Endodermal cell (in vitro differentiated cells): Measurements from ENCODE around the gene MAN1A2. TPM values are rescaled to one million over a fixed set of nuclear protein-coding genes. Genes with fewer than 3 reads are reported as not detected.

Experiments
- DNase-seq: peaks from one replicate; pipeline ENCODE4 v3.0.0-alpha.2; 2017
- H3K27ac ChIP-seq: 2 replicates; pipeline ENCODE4 v1.5.1; 2013; ENCODE audit warnings: mild to moderate bottlenecking, low read depth, low read length, moderate library complexity
- H3K27me3 ChIP-seq: 2 replicates; pipeline ENCODE4 v1.6.1; 2013; ENCODE audit warnings: mild to moderate bottlenecking, low read length, moderate library complexity; ENCODE audit not compliant: insufficient read depth, control insufficient read depth, poor library complexity, severe bottlenecking
- H3K36me3 ChIP-seq: 2 replicates; pipeline ENCODE4 v1.7.0; 2013; ENCODE audit warnings: mild to moderate bottlenecking, low read length, moderate library complexity; ENCODE audit not compliant: control insufficient read depth, insufficient read depth
- H3K4me1 ChIP-seq: one replicate; pipeline ENCODE4 v1.7.0; 2013; ENCODE audit warnings: low read length; ENCODE audit not compliant: control insufficient read depth, insufficient read depth
- H3K4me3 ChIP-seq: 2 replicates; pipeline ENCODE4 v1.5.1; 2013; ENCODE audit warnings: mild to moderate bottlenecking, low read length, moderate library complexity
- H3K9ac ChIP-seq: 2 replicates; pipeline ENCODE4 v1.6.1; 2013; ENCODE audit warnings: mild to moderate bottlenecking, low read length, moderate library complexity; ENCODE audit not compliant: poor library complexity, severe bottlenecking; ENCODE audit errors: extremely low read depth
- H3K9me3 ChIP-seq: 2 replicates; pipeline ENCODE4 v1.6.1; 2013; ENCODE audit warnings: mild to moderate bottlenecking, low read length, moderate library complexity; ENCODE audit not compliant: control insufficient read depth
- H3K27ac Mint-ChIP-seq: 2 replicates; pipeline ENCODE4 v1.8.0; 2020; ENCODE audit warnings: mixed read lengths
- H3K27me3 Mint-ChIP-seq: 2 replicates; pipeline ENCODE4 v1.8.0; 2021; ENCODE audit warnings: mild to moderate bottlenecking, mixed read lengths; ENCODE audit not compliant: insufficient read depth
- H3K36me3 Mint-ChIP-seq: 2 replicates; pipeline ENCODE4 v1.8.0; 2020; ENCODE audit warnings: low read depth, mixed read lengths
- H3K4me1 Mint-ChIP-seq: 2 replicates; pipeline ENCODE4 v1.8.0; 2020; ENCODE audit warnings: mixed read lengths
- H3K4me3 Mint-ChIP-seq: 2 replicates; pipeline ENCODE4 v1.8.0; 2020; ENCODE audit warnings: mild to moderate bottlenecking, moderate library complexity, mixed read lengths
- H3K9me3 Mint-ChIP-seq: 2 replicates; pipeline ENCODE4 v1.8.0; 2020; ENCODE audit warnings: mild to moderate bottlenecking, mixed read lengths
- CTCF ChIP-seq: fragments of 200-600 bp; sonication (generic); conservative IDR thresholded peaks from 2 replicates; pipeline ENCODE4 v1.5.0; 2021; ENCODE audit warnings: antibody characterized with exemption, mild to moderate bottlenecking
- WGBS, 2 experiments: methylation state at CpG; one replicate each; pipeline versions ENCODE4 v1.1.5 to v1.1.7; 2013; ENCODE audit warnings: missing lambda C conversion rate in 2 of 2, mixed read lengths in 1 of 2; ENCODE audit not compliant: insufficient coverage in 1 of 2, insufficient read length in 1 of 2; 5-methylcytosine and 5-hydroxymethylcytosine counted together
- total RNA-seq, 2 donors: library from RNA; stranded (reverse); fragmentation: NEBNext Ultra II Directional in 1 of 2; extraction: Animal tissue kit (Norgen Biotek cat#: 25700) in 1 of 2; gene quantifications; 2 replicates in 1 of 2; 3 replicates in 1 of 2; pipeline ENCODE4 v1.2.1, GENCODE V29; 2021

The MAN1A2 gene
- total RNA-seq, 2 donors from 2014 or later: 33.3 to 40.9 TPM

- no peaks in the 10 kb centered on the region for H3K4me1 ChIP-seq
- WGBS, 2 experiments: 67 to 69% methylated on average over 3 to 4 of the region's 4 CpGs
- peak; percentile 24 for DNase-seq
- H3K36me3 ChIP-seq: no peaks in the 10 kb centered on the region
- H3K9me3 ChIP-seq: no peaks in the 10 kb centered on the region
- no peaks in the 10 kb centered on the region for H3K27me3 Mint-ChIP-seq
- H3K36me3 Mint-ChIP-seq: no peaks in the 10 kb centered on the region
- no peaks in the 10 kb centered on the region for H3K9me3 Mint-ChIP-seq
- no peak overlapping the region for H3K4me3 ChIP-seq
- no peak for TF ChIP-seq CTCF
- no peak overlapping the region for H3K27ac ChIP-seq
- no peaks in the 10 kb centered on the region for H3K27me3 ChIP-seq
- H3K4me1 Mint-ChIP-seq: peaks cover 6% of the 10 kb centered on the region
- H3K9ac ChIP-seq: no peak overlapping the region
- H3K27ac Mint-ChIP-seq: no peak overlapping the region
- no peak overlapping the region for H3K4me3 Mint-ChIP-seq
These were observed 205.3 kb downstream of the MAN1A2 start for GRCh38 chr1:117572546-117572945.

GRCh38 chr1:117573386-117574023 lies 206.3 kb downstream of the MAN1A2 start:
- H3K27ac ChIP-seq: no peak overlapping the region
- no peaks in the 10 kb centered on the region for H3K9me3 ChIP-seq
- no peaks in the 10 kb centered on the region for H3K4me1 ChIP-seq
- H3K9ac ChIP-seq: no peak overlapping the region
- no peaks in the 10 kb centered on the region for H3K27me3 ChIP-seq
- peaks cover 6% of the 10 kb centered on the region for H3K4me1 Mint-ChIP-seq
- H3K36me3 ChIP-seq: no peaks in the 10 kb centered on the region
- H3K4me3 Mint-ChIP-seq: no peak overlapping the region
- H3K27ac Mint-ChIP-seq: no peak overlapping the region
- peak; percentile 40 for DNase-seq
- no peaks in the 10 kb centered on the region for H3K36me3 Mint-ChIP-seq
- 82 to 83% methylated on average over 9 to 10 of the region's 10 CpGs for WGBS, 2 experiments
- no peak for TF ChIP-seq CTCF
- no peak overlapping the region for H3K4me3 ChIP-seq
- H3K27me3 Mint-ChIP-seq: no peaks in the 10 kb centered on the region
- no peaks in the 10 kb centered on the region for H3K9me3 Mint-ChIP-seq

GRCh38 chr1:117574161-117574835 lies 207.0 kb downstream of the MAN1A2 start:
- peak; percentile 42 for DNase-seq
- Histone ChIP-seq H3K27ac (no peak overlapping the region), H3K27me3 (no peaks in the 10 kb centered on the region), H3K9me3 (no peaks in the 10 kb centered on the region), H3K4me1 (no peaks in the 10 kb centered on the region), H3K36me3 (no peaks in the 10 kb centered on the region), H3K9ac (no peak overlapping the region), H3K4me3 (no peak overlapping the region)
- no peak overlapping the region for H3K27ac Mint-ChIP-seq
- no peaks in the 10 kb centered on the region for H3K9me3 Mint-ChIP-seq
- no peak overlapping the region for H3K4me3 Mint-ChIP-seq
- no peaks in the 10 kb centered on the region for H3K27me3 Mint-ChIP-seq
- no peak for TF ChIP-seq CTCF
- no peaks in the 10 kb centered on the region for H3K36me3 Mint-ChIP-seq
- peaks cover 6% of the 10 kb centered on the region for H3K4me1 Mint-ChIP-seq
- 59 to 86% methylated on average over 2 to 5 of the region's 5 CpGs for WGBS, 2 experiments
